Loucy (cell line): ENCODE results near the gene PBX4.

Source experiments
- H2AFZ ChIP-seq: fragments of 200-600 bp; sonication (generic); 2 replicates; pipeline ENCODE4 v1.6.0; 2016; ENCODE audit warnings: antibody characterized with exemption, mild to moderate bottlenecking, low read length, moderate library complexity
- H3F3A ChIP-seq: fragments of 200-600 bp; 2 replicates; pipeline ENCODE4 v1.6.0; 2016; ENCODE audit warnings: antibody characterized with exemption, low read depth, mild to moderate bottlenecking
- H3K27me3 ChIP-seq: fragments of 200-600 bp; sonication (generic); 2 replicates; pipeline ENCODE4 v1.6.1; 2014; ENCODE audit warnings: low read length, mild to moderate bottlenecking; ENCODE audit not compliant: insufficient read depth, poor library complexity, severe bottlenecking
- H3K36me3 ChIP-seq: fragments of 200-600 bp; sonication (generic); 2 replicates; pipeline ENCODE4 v1.6.1; 2016; ENCODE audit warnings: low read length; ENCODE audit not compliant: insufficient read depth
- H3K4me1 ChIP-seq: fragments of 200-600 bp; sonication (generic); 2 replicates; pipeline ENCODE4 v1.5.1; 2014; ENCODE audit warnings: low read length, mild to moderate bottlenecking; ENCODE audit not compliant: insufficient read depth, poor library complexity, severe bottlenecking
- H3K4me2 ChIP-seq: fragments of 200-600 bp; sonication (generic); 2 replicates; pipeline ENCODE4 v1.6.0; 2014; ENCODE audit warnings: antibody characterized with exemption, low read length, low read depth, mild to moderate bottlenecking; ENCODE audit not compliant: poor library complexity, severe bottlenecking
- H3K4me3 ChIP-seq: fragments of 200-600 bp; sonication (generic); 2 replicates; pipeline ENCODE4 v1.5.1; 2014; ENCODE audit warnings: low read length, mild to moderate bottlenecking, mixed read lengths; ENCODE audit not compliant: poor library complexity, severe bottlenecking
- H3K79me2 ChIP-seq: fragments of 200-600 bp; sonication (generic); 2 replicates; pipeline ENCODE4 v1.6.1; 2014; ENCODE audit warnings: low read length; ENCODE audit not compliant: insufficient read depth
- H3K9ac ChIP-seq: fragments of 200-600 bp; sonication (generic); 2 replicates; pipeline ENCODE4 v1.6.0; 2014; ENCODE audit warnings: mild to moderate bottlenecking, low read depth, low read length, moderate library complexity; ENCODE audit not compliant: poor library complexity, severe bottlenecking
- H3K9me2 ChIP-seq: fragments of 200-600 bp; sonication (generic); replicated peaks from 2 replicates; pipeline ENCODE4 v1.6.1; 2016; ENCODE audit warnings: low read depth, low read length, mixed read lengths
- H3K9me3 ChIP-seq: fragments of 200-600 bp; sonication (generic); 2 replicates; pipeline ENCODE4 v1.6.1; 2014; ENCODE audit warnings: mild to moderate bottlenecking, antibody characterized with exemption, low read length, low read depth; ENCODE audit not compliant: insufficient read depth
- H4K20me1 ChIP-seq: fragments of 200-600 bp; sonication (generic); 2 replicates; pipeline ENCODE4 v1.6.0; 2014; ENCODE audit warnings: antibody characterized with exemption, low read length, mild to moderate bottlenecking; ENCODE audit not compliant: insufficient read depth, poor library complexity, severe bottlenecking
- CTCF ChIP-seq: fragments of 200-600 bp; sonication (generic); conservative IDR thresholded peaks from 2 replicates; pipeline ENCODE4 v1.5.1; 2014; ENCODE audit warnings: mild to moderate bottlenecking, antibody characterized with exemption, low read length
- EZH2phosphoT487 ChIP-seq: fragments of 200-600 bp; IDR thresholded peaks from 2 replicates; pipeline ENCODE4 v1.6.1; 2018; ENCODE audit warnings: antibody characterized with exemption, mild to moderate bottlenecking, moderate library complexity, borderline replicate concordance

Gene PBX4

GRCh38 chr19:19524053-19524452, 94.4 kb downstream of the PBX4 start:
- H3F3A ChIP-seq = no peaks in the 10 kb centered on the region
- no peak overlapping the region for H3K9ac ChIP-seq
- H3K36me3 ChIP-seq = peaks cover 16% of the 10 kb centered on the region; the same call in 1 of the 2 replicates
- H3K9me3 ChIP-seq = no peaks in the 10 kb centered on the region
- no peaks in the 10 kb centered on the region for H3K9me2 ChIP-seq
- H3K27me3 ChIP-seq = no peaks in the 10 kb centered on the region
- H4K20me1 ChIP-seq = peaks cover 42% of the 10 kb centered on the region
- H3K4me1 ChIP-seq = peaks cover 23% of the 10 kb centered on the region
- H3K4me3 ChIP-seq = no peak overlapping the region
- peaks cover 62% of the 10 kb centered on the region for H3K79me2 ChIP-seq
- TF ChIP-seq EZH2phosphoT487 (no peak), CTCF (no peak)
- no peak overlapping the region for H2AFZ ChIP-seq
- H3K4me2 ChIP-seq = peak overlapping the region; percentile 1

- H3K79me2 ChIP-seq = peaks cover 70% of the 10 kb centered on the region
- peak overlapping the region; percentile 4 for H3K4me2 ChIP-seq
Measured at GRCh38 chr19:19523177-19523576, 95.3 kb downstream of the PBX4 start.

GRCh38 chr19:19520989-19521388, 97.5 kb downstream of the PBX4 start:
- no peak overlapping the region for H3K4me3 ChIP-seq
- H3K9ac ChIP-seq = no peak overlapping the region
- peak overlapping the region; percentile 22 for H3K4me2 ChIP-seq
- H3F3A ChIP-seq = no peaks in the 10 kb centered on the region
- H3K9me2 ChIP-seq = no peaks in the 10 kb centered on the region
- peaks cover 31% of the 10 kb centered on the region for H3K4me1 ChIP-seq
- H3K9me3 ChIP-seq = no peaks in the 10 kb centered on the region
- TF ChIP-seq EZH2phosphoT487 (no peak), CTCF (no peak)
- H2AFZ ChIP-seq = no peak overlapping the region
- peaks cover 91% of the 10 kb centered on the region for H3K79me2 ChIP-seq
- peaks cover 2% of the 10 kb centered on the region; the same call in 1 of the 2 replicates for H3K36me3 ChIP-seq
- peaks cover 42% of the 10 kb centered on the region for H4K20me1 ChIP-seq
- no peaks in the 10 kb centered on the region for H3K27me3 ChIP-seq

More at GRCh38 chr19:19523177-19523576, 95.3 kb downstream of the PBX4 start:
- H3F3A ChIP-seq = no peaks in the 10 kb centered on the region
- H2AFZ ChIP-seq = no peak overlapping the region
- peaks cover 42% of the 10 kb centered on the region for H4K20me1 ChIP-seq
- H3K9me3 ChIP-seq = no peaks in the 10 kb centered on the region
- H3K9ac ChIP-seq = no peak overlapping the region
- no peak overlapping the region for H3K4me3 ChIP-seq
- H3K4me1 ChIP-seq = peaks cover 24% of the 10 kb centered on the region
- H3K36me3 ChIP-seq = peaks cover 13% of the 10 kb centered on the region; the same call in 1 of the 2 replicates
- no peak for TF ChIP-seq EZH2phosphoT487
- no peak for TF ChIP-seq CTCF
- H3K9me2 ChIP-seq = no peaks in the 10 kb centered on the region
- no peaks in the 10 kb centered on the region for H3K27me3 ChIP-seq
